ENCODE measurements around the gene C22orf15.

C22orf15 gene

GRCh38 chr22:23800297-23801237 is 37.8 kb downstream of the C22orf15 start:
- no peak for DNase-seq (ENCODE audit: low read depth)
- no peak for TF ChIP-seq CTCF (conservative IDR thresholded peaks at IDR 0.05; ENCODE audit: low read depth, low read length)
- H3K4me3 ChIP-seq (ENCODE audit: low read depth, low read length), result no peak overlapping the region

GRCh38 chr22:23801238-23801821 is 38.5 kb downstream of the C22orf15 start:
- TF ChIP-seq CTCF (conservative IDR thresholded peaks at IDR 0.05; ENCODE audit: low read depth, low read length), result no peak
- no peak overlapping the region for H3K4me3 ChIP-seq (ENCODE audit: low read depth, low read length)
- DNase-seq (ENCODE audit: low read depth), result no peak

GRCh38 chr22:23801886-23802377 is 39.1 kb downstream of the C22orf15 start:
- no peak for TF ChIP-seq CTCF (conservative IDR thresholded peaks at IDR 0.05; ENCODE audit: low read depth, low read length)
- H3K4me3 ChIP-seq (ENCODE audit: low read depth, low read length), result no peak overlapping the region
- DNase-seq (ENCODE audit: low read depth), result no peak

GRCh38 chr22:23803001-23803819 is 40.4 kb downstream of the C22orf15 start:
- DNase-seq (ENCODE audit: low read depth), result no peak
- TF ChIP-seq CTCF (conservative IDR thresholded peaks at IDR 0.05; ENCODE audit: low read depth, low read length), result no peak
- H3K4me3 ChIP-seq (ENCODE audit: low read depth, low read length), result no peak overlapping the region

- DNase-seq (ENCODE audit: low read depth), result no peak
- no peak for TF ChIP-seq CTCF (conservative IDR thresholded peaks at IDR 0.05; ENCODE audit: low read depth, low read length)
- no peak overlapping the region for H3K4me3 ChIP-seq (ENCODE audit: low read depth, low read length)
Measured at GRCh38 chr22:23804781-23805291, 42.0 kb downstream of the C22orf15 start.

GRCh38 chr22:23806837-23807236 is 44.0 kb downstream of the C22orf15 start:
- no peak for TF ChIP-seq CTCF (conservative IDR thresholded peaks at IDR 0.05; ENCODE audit: low read depth, low read length)
- no peak for DNase-seq (ENCODE audit: low read depth)
- no peak overlapping the region for H3K4me3 ChIP-seq (ENCODE audit: low read depth, low read length)
